WTC11 (cell line): ENCODE data around the gene ZNF407. TPM values are rescaled to one million over a fixed set of nuclear protein-coding genes. Genes with fewer than 3 reads are reported as not detected.

Source experiments
- ATAC-seq: fragments of 200-7000 bp; cut with Tn5 transposase; 2 replicates; pipeline ENCODE4 v1.10.0; 2021; ENCODE audit warnings: mild to moderate bottlenecking, moderate library complexity
- CTCF ChIA-PET: fragments of 300-600 bp; sonication (Branson Sonifier 250); formaldehyde crosslinking; loops from one replicate; lab custom pipeline; 2021; ENCODE audit warnings: antibody characterized with exemption; lab: Charles Lee
- POLR2A ChIA-PET: fragments of 350-600 bp; sonication (Branson Sonifier 250); formaldehyde crosslinking; loops from one replicate; lab custom pipeline; 2021; ENCODE audit warnings: antibody characterized with exemption; lab: Charles Lee
- DNase-seq: peaks from one replicate; pipeline ENCODE4 v3.0.0; 2021; ENCODE audit warnings: low spot score
- H3K27ac Mint-ChIP-seq: 2 replicates; pipeline ENCODE4 v1.8.0; 2021; ENCODE audit warnings: mixed read lengths
- H3K27me3 Mint-ChIP-seq: 2 replicates; pipeline ENCODE4 v1.8.0; 2021; ENCODE audit warnings: low read depth, mild to moderate bottlenecking, moderate library complexity, mixed read lengths
- H3K36me3 Mint-ChIP-seq: 2 replicates; pipeline ENCODE4 v1.8.0; 2021; ENCODE audit warnings: mixed read lengths
- H3K4me1 Mint-ChIP-seq: 2 replicates; pipeline ENCODE4 v1.8.0; 2022; ENCODE audit warnings: mixed read lengths
- H3K4me3 Mint-ChIP-seq: 2 replicates; pipeline ENCODE4 v1.8.0; 2021; ENCODE audit warnings: mild to moderate bottlenecking, moderate library complexity, mixed read lengths
- H3K9me3 Mint-ChIP-seq: 2 replicates; pipeline ENCODE4 v1.8.0; 2021; ENCODE audit warnings: mixed read lengths
- ATF2 ChIP-seq: sonication (generic); formaldehyde crosslinking; IDR thresholded peaks from 2 replicates; pipeline ENCODE4 v1.8.1; 2022; ENCODE audit warnings: low read depth, missing genetic modification reagents, borderline replicate concordance
- CBFB ChIP-seq: sonication (generic); formaldehyde crosslinking; IDR thresholded peaks from 2 replicates; pipeline ENCODE4 v1.8.1; 2022; ENCODE audit warnings: mild to moderate bottlenecking, low read depth, missing genetic modification reagents
- GABPB1 ChIP-seq: sonication (generic); formaldehyde crosslinking; IDR thresholded peaks from 2 replicates; pipeline ENCODE4 v1.8.1; 2023; ENCODE audit warnings: mild to moderate bottlenecking, missing genetic modification reagents
- IRF2 ChIP-seq: sonication (generic); formaldehyde crosslinking; IDR thresholded peaks from 2 replicates; pipeline ENCODE4 v1.8.0; 2022; ENCODE audit warnings: low read depth, missing genetic modification reagents, borderline replicate concordance
- NR2C2 ChIP-seq: sonication (generic); formaldehyde crosslinking; IDR thresholded peaks from 2 replicates; pipeline ENCODE4 v1.8.0; 2022; ENCODE audit warnings: mild to moderate bottlenecking, missing genetic modification reagents
- OVOL2 ChIP-seq: fragments of 250-450 bp; sonication (Bioruptor Pico); IDR thresholded peaks from 2 replicates; pipeline ENCODE4 v1.9.0; 2021; ENCODE audit warnings: mild to moderate bottlenecking, borderline replicate concordance
- RELA ChIP-seq: sonication (generic); formaldehyde crosslinking; IDR thresholded peaks from 2 replicates; pipeline ENCODE4 v1.8.1; 2022; ENCODE audit warnings: missing genetic modification reagents, mild to moderate bottlenecking, borderline replicate concordance
- SOX15 ChIP-seq: fragments of 250-450 bp; sonication (Bioruptor Pico); IDR thresholded peaks from 2 replicates; pipeline ENCODE4 v1.9.0; 2021; ENCODE audit warnings: mild to moderate bottlenecking
- TEAD1 ChIP-seq: sonication (generic); formaldehyde crosslinking; IDR thresholded peaks from 2 replicates; pipeline ENCODE4 v1.8.0; 2022; ENCODE audit warnings: mild to moderate bottlenecking, missing genetic modification reagents
- USF1 ChIP-seq: sonication (generic); formaldehyde crosslinking; IDR thresholded peaks from 2 replicates; pipeline ENCODE4 v1.8.0; 2022; ENCODE audit warnings: mild to moderate bottlenecking, missing genetic modification reagents
- USF2 ChIP-seq: sonication (generic); formaldehyde crosslinking; IDR thresholded peaks from 2 replicates; pipeline ENCODE4 v1.8.1; 2023; ENCODE audit warnings: mild to moderate bottlenecking, missing genetic modification reagents, moderate library complexity
- ZBTB21 ChIP-seq: sonication (generic); formaldehyde crosslinking; IDR thresholded peaks from 2 replicates; pipeline ENCODE4 v1.8.1; 2023; ENCODE audit warnings: mild to moderate bottlenecking, missing genetic modification reagents, borderline replicate concordance
- ZNF317 ChIP-seq: sonication (generic); formaldehyde crosslinking; IDR thresholded peaks from 2 replicates; pipeline ENCODE4 v1.8.1; 2023; ENCODE audit warnings: low read depth, mild to moderate bottlenecking, moderate library complexity, missing genetic modification reagents, borderline replicate concordance
- total RNA-seq: library from RNA; stranded (reverse); gene quantifications from 3 replicates; pipeline ENCODE4 v1.2.3, GENCODE V29; 2021
- TF ChIP-seq, protein P1 (sequence below): sonication (generic); formaldehyde crosslinking; IDR thresholded peaks from 2 replicates; pipeline ENCODE4 v1.8.1; 2023; ENCODE audit warnings: mild to moderate bottlenecking, moderate library complexity, missing genetic modification reagents
- TF ChIP-seq, protein P2 (sequence below): sonication (generic); formaldehyde crosslinking; IDR thresholded peaks from 2 replicates; pipeline ENCODE4 v1.8.1; 2022; ENCODE audit warnings: mild to moderate bottlenecking, missing genetic modification reagents, moderate library complexity, borderline replicate concordance
- TF ChIP-seq, protein P3 (sequence below): fragments of 250-450 bp; sonication (Bioruptor Pico); IDR thresholded peaks from 2 replicates; pipeline ENCODE4 v1.9.0; 2021; ENCODE audit warnings: mild to moderate bottlenecking, borderline replicate concordance
- TF ChIP-seq, protein P4 (sequence below): fragments of 250-450 bp; sonication (Bioruptor Pico); IDR thresholded peaks from 2 replicates; pipeline ENCODE4 v2.1.2; 2022; ENCODE audit warnings: mild to moderate bottlenecking, moderate library complexity

ZNF407 gene
- total RNA-seq, 1 experiment from 2014 or later: 6.5 TPM

- TF ChIP-seq, protein P1, sequence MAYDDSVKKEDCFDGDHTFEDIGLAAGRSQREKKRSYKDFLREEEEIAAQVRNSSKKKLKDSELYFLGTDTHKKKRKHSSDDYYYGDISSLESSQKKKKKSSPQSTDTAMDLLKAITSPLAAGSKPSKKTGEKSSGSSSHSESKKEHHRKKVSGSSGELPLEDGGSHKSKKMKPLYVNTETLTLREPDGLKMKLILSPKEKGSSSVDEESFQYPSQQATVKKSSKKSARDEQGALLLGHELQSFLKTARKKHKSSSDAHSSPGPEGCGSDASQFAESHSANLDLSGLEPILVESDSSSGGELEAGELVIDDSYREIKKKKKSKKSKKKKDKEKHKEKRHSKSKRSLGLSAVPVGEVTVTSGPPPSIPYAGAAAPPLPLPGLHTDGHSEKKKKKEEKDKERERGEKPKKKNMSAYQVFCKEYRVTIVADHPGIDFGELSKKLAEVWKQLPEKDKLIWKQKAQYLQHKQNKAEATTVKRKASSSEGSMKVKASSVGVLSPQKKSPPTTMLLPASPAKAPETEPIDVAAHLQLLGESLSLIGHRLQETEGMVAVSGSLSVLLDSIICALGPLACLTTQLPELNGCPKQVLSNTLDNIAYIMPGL (CRISPR knock-in tag): no peak
- no peak for TF ChIP-seq SOX15 (CRISPR knock-in tag)
- TF ChIP-seq USF2: no peak
- no peak for TF ChIP-seq ZNF317 (CRISPR knock-in tag)
- no peak for TF ChIP-seq GABPB1 (CRISPR knock-in tag)
Measured at GRCh38 chr18:74587441-74587840, 10.2 kb upstream of the ZNF407 start (continued).

DNA sequence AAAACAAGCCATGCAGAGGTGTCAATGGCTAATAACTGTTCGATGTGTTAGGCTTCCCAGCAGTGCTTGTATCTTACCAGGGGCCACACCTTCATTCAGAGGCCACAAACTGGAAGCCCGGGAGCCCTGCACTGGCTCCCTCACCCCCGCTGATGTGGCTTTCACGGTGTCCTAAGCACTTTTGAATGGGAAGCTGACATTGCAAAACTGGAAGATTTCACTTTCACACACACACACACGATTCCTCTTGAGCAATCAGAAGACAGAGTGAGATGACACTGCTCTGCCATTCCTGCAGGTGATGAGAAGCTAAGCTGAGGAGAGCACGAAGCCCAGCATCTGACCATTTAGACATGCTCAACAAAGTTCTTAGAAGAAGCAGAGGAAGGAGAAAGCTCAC lies 8.6 kb upstream of the ZNF407 start:
- H3K4me3 Mint-ChIP-seq: no peak overlapping the region
- H3K4me1 Mint-ChIP-seq: no peaks in the 10 kb centered on the region
- DNase-seq (no peak), ATAC-seq (no peak)
- H3K36me3 Mint-ChIP-seq: no peaks in the 10 kb centered on the region
- no peaks in the 10 kb centered on the region for H3K9me3 Mint-ChIP-seq
- no peak overlapping the region for H3K27ac Mint-ChIP-seq
- POLR2A ChIA-PET: no interaction called here
- peaks cover 7% of the 10 kb centered on the region; the same call in 1 of the 2 replicates for H3K27me3 Mint-ChIP-seq
- TF ChIP-seq CBFB: no peak
- TF ChIP-seq RELA (CRISPR knock-in tag): no peak
- no peak for TF ChIP-seq USF1
- TF ChIP-seq, protein P2, sequence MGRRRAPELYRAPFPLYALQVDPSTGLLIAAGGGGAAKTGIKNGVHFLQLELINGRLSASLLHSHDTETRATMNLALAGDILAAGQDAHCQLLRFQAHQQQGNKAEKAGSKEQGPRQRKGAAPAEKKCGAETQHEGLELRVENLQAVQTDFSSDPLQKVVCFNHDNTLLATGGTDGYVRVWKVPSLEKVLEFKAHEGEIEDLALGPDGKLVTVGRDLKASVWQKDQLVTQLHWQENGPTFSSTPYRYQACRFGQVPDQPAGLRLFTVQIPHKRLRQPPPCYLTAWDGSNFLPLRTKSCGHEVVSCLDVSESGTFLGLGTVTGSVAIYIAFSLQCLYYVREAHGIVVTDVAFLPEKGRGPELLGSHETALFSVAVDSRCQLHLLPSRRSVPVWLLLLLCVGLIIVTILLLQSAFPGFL: no peak
- TF ChIP-seq IRF2 (CRISPR knock-in tag): no peak
- TF ChIP-seq ATF2: no peak
- no peak for TF ChIP-seq OVOL2 (CRISPR knock-in tag)
- no peak for TF ChIP-seq NR2C2 (CRISPR knock-in tag)
- TF ChIP-seq, protein P3, sequence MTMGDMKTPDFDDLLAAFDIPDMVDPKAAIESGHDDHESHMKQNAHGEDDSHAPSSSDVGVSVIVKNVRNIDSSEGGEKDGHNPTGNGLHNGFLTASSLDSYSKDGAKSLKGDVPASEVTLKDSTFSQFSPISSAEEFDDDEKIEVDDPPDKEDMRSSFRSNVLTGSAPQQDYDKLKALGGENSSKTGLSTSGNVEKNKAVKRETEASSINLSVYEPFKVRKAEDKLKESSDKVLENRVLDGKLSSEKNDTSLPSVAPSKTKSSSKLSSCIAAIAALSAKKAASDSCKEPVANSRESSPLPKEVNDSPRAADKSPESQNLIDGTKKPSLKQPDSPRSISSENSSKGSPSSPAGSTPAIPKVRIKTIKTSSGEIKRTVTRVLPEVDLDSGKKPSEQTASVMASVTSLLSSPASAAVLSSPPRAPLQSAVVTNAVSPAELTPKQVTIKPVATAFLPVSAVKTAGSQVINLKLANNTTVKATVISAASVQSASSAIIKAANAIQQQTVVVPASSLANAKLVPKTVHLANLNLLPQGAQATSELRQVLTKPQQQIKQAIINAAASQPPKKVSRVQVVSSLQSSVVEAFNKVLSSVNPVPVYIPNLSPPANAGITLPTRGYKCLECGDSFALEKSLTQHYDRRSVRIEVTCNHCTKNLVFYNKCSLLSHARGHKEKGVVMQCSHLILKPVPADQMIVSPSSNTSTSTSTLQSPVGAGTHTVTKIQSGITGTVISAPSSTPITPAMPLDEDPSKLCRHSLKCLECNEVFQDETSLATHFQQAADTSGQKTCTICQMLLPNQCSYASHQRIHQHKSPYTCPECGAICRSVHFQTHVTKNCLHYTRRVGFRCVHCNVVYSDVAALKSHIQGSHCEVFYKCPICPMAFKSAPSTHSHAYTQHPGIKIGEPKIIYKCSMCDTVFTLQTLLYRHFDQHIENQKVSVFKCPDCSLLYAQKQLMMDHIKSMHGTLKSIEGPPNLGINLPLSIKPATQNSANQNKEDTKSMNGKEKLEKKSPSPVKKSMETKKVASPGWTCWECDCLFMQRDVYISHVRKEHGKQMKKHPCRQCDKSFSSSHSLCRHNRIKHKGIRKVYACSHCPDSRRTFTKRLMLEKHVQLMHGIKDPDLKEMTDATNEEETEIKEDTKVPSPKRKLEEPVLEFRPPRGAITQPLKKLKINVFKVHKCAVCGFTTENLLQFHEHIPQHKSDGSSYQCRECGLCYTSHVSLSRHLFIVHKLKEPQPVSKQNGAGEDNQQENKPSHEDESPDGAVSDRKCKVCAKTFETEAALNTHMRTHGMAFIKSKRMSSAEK (CRISPR knock-in tag): no peak
- TF ChIP-seq TEAD1 (CRISPR knock-in tag): no peak
- no peak for TF ChIP-seq ZBTB21 (CRISPR knock-in tag)
- TF ChIP-seq, protein P4, sequence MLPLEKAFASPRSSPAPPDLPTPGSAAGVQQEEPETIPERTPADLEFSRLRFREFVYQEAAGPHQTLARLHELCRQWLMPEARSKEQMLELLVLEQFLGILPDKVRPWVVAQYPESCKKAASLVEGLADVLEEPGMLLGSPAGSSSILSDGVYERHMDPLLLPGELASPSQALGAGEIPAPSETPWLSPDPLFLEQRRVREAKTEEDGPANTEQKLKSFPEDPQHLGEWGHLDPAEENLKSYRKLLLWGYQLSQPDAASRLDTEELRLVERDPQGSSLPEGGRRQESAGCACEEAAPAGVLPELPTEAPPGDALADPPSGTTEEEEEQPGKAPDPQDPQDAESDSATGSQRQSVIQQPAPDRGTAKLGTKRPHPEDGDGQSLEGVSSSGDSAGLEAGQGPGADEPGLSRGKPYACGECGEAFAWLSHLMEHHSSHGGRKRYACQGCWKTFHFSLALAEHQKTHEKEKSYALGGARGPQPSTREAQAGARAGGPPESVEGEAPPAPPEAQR (CRISPR knock-in tag): no peak
- CTCF ChIA-PET: interaction anchor here (0.9 kb wide), 1 partner anchor 37 kb away, joined by 3 read pairs; no protein-coding TSS in a partner anchor
